Small intestine (tissue), 7 donors: Measurements from ENCODE around the gene HOXD11. TPM values are rescaled to one million over a fixed set of nuclear protein-coding genes. Genes with fewer than 3 reads are reported as not detected.
A peak's percentile ranks its signal among the peaks of the same experiment; 100 is the strongest.

Experiments used
- DNase-seq, 2 donors: peaks; one replicate each; pipeline versions ENCODE4 v3.0.0 to v3.0.0-alpha.2; 2013
- FAIRE-seq: peaks from 2 replicates; lab custom pipeline; 2012; peaks lifted over from hg19 to GRCh38; lab: Jason Lieb, UNC
- H3K27ac ChIP-seq, 3 donors: one replicate each; pipeline ENCODE4 v1.5.1; 2013; ENCODE audit warnings: low read length in 2 of 3, mild to moderate bottlenecking in 2 of 3, control low read depth in 1 of 3, inconsistent platforms in 1 of 3, low read depth in 1 of 3, moderate library complexity in 1 of 3
- H3K27me3 ChIP-seq, 3 donors: one replicate each; pipeline ENCODE4 v1.6.1; 2013; ENCODE audit warnings: low read length in 3 of 3, inconsistent platforms in 1 of 3; ENCODE audit not compliant: control insufficient read depth in 3 of 3, insufficient read depth in 3 of 3
- H3K36me3 ChIP-seq, 3 donors: one replicate each; pipeline ENCODE4 v1.6.1; 2013; ENCODE audit warnings: low read length in 3 of 3, inconsistent platforms in 1 of 3, low read depth in 1 of 3, mild to moderate bottlenecking in 1 of 3, moderate library complexity in 1 of 3; ENCODE audit not compliant: control insufficient read depth in 3 of 3, insufficient read depth in 2 of 3
- H3K4me1 ChIP-seq, 3 donors: one replicate each; pipeline ENCODE4 v1.6.1; 2013; ENCODE audit warnings: low read length in 2 of 3, inconsistent platforms in 1 of 3, low read depth in 1 of 3, mild to moderate bottlenecking in 1 of 3, moderate library complexity in 1 of 3; ENCODE audit not compliant: control insufficient read depth in 3 of 3, insufficient read depth in 2 of 3
- H3K4me3 ChIP-seq, 3 donors: one replicate each; pipeline ENCODE4 v1.5.1; 2013; ENCODE audit warnings: low read length in 3 of 3, control low read depth in 1 of 3, inconsistent platforms in 1 of 3, low read depth in 1 of 3, mild to moderate bottlenecking in 1 of 3, moderate library complexity in 1 of 3
- H3K9me3 ChIP-seq, 2 donors: one replicate each; pipeline ENCODE4 v1.6.1; 2013; ENCODE audit warnings: low read depth in 1 of 2, low read length in 1 of 2; ENCODE audit not compliant: control insufficient read depth in 2 of 2, insufficient read depth in 1 of 2
- WGBS, 3 donors: extraction: QIAGEN DNeasy Blood & Tissue Kit; methylation state at CpG; one replicate each; pipeline ENCODE4 v1.1.7; 2013; 5-methylcytosine and 5-hydroxymethylcytosine counted together
- polyA plus RNA-seq, 4 donors: library from polyadenylated mRNA; stranded (reverse) in 3 of 4; unstranded in 1 of 4; fragments of 200-250 nt in 3 of 4; fragments of 120-200 nt in 1 of 4; gene quantifications; one replicate each; pipeline versions ENCODE4 v1.2.1 to v1.2.3, GENCODE V29; 2013
- donor health status: healthy with polysubstance abuse.
- donor health status: control.
- donor health status: control.
- donor health status: Bipolar disorder and iron deficiency.
- donor health status: healthy.

HOXD11 gene
- polyA plus RNA-seq, 4 donors = not detected

GRCh38 chr2:176072292-176072669 is 34.8 kb upstream of the HOXD11 start:
- 27 to 29% (median 28%) methylated on average over 5 of the region's 5 CpGs for WGBS, 3 donors
- FAIRE-seq = no peak
- no peak overlapping the region for H3K4me3 ChIP-seq
- H3K9me3 ChIP-seq = peaks cover 0 to 8% of the 10 kb centered on the region in 2 donors
- peaks cover 0 to 9% (median 0%) of the 10 kb centered on the region in 3 donors for H3K4me1 ChIP-seq
- DNase-seq = no peak
- peaks cover 15 to 98% (median 70%) of the 10 kb centered on the region in 3 donors for H3K27me3 ChIP-seq
- no peak overlapping the region for H3K27ac ChIP-seq
- H3K36me3 ChIP-seq = no peaks in the 10 kb centered on the region

DNA sequence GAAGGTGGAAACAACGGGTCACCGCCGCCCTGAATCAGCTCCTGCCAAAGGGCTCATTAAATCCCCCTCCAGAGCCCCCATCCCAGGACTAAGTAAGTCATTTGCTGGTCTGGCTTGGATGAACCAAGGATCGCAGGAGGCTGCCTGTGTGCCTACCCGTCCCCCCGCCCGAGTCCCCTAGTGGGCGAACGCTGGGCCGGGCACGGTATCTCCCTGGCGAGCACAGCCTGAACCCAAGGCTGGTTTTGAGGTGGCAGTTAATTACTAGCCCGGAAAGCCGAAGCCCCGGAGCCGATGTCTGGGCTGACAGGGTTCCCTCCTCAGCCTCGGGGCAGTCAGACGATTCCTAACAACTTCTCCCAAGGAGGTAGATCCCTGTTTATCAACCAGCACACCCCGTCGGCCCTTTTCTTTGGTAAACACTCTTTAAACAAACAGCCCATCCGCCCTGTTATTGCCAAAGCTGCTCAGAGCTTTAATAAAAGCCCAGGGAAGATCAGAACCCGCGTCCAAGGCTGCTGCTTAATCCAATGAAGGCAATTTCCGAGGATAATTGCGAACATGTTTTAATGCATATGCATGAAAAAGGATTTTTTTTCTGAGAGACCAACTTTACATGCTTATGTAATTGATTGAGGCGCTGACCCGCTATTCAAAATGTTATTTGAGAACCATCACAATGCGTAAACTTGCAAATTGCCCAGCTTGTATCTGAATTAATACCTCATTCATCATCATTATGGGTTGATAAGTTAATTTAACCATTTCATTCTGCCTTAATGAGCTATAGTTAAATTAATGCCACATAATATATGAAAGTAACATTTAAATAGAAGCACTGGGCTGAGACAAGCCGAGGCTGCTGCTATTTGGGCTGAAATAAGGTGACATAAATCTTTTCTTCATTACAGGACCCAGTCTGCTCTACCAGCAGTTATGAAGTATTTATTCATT is 33.9 kb upstream of the HOXD11 start:
- FAIRE-seq (no peak), DNase-seq (no peak)
- Histone ChIP-seq H3K27me3 (peaks cover 15 to 90% (median 62%) of the 10 kb centered on the region in 3 donors), H3K27ac (no peak overlapping the region), H3K9me3 (peaks cover 0 to 8% of the 10 kb centered on the region in 2 donors), H3K4me3 (no peak overlapping the region), H3K4me1 (peaks cover 0 to 4% (median 0%) of the 10 kb centered on the region in 3 donors), H3K36me3 (no peaks in the 10 kb centered on the region)
- WGBS, 3 donors = 3 to 7% (median 5%) methylated on average over 29 of the region's 29 CpGs

DNA sequence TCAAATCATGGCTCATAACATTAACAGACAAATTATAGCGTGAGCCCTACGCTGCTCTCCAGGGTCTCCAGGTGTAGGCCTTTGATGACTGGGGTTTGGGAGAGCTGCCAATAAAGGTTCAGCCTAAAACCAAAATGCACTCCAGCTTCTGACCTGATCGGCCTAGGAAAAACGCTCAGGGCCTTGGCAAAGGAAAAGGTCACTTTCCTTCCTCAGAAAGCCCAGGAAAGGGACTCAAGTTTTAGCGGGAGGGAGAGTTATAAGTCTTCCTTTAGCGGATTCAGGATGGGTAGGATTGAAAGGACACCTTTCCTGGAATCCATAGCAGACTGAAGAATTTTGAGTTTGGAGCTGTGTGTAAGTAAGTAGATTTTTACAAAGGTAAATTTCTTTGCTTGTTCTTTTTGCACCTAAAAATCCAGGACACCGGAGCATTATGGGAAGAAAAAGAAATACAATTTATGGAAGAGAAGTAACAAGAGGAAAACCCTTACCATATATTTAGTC is 32.1 kb upstream of the HOXD11 start:
- DNase-seq = no peak
- no peak overlapping the region for H3K27ac ChIP-seq
- 17 to 21% (median 20%) methylated on average over 7 of the region's 7 CpGs for WGBS, 3 donors
- no peak for FAIRE-seq
- no peak overlapping the region for H3K4me3 ChIP-seq
- peaks cover 0 to 8% of the 10 kb centered on the region in 2 donors for H3K9me3 ChIP-seq
- no peaks in the 10 kb centered on the region for H3K36me3 ChIP-seq
- H3K4me1 ChIP-seq = no peaks in the 10 kb centered on the region
- peaks cover 15 to 90% (median 63%) of the 10 kb centered on the region in 3 donors for H3K27me3 ChIP-seq

DNA sequence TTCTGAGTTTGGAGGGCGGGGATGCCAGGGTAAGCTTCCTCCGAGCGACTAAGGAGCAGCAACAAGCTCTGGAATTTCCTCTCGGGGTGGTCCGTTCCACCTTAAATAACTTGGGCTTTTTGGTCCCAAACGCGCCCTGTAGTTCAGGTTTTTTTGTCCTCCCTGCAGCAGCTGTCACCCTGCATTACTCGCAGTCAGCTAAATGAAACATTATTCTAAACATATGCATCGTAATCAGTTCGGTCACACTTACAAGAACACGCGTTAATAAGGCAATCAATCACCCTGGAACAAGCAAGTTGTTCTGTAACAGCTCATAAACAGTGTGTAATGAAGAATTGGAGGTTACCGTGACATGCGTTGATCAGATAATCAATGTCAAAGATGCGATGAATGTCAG is 31.6 kb upstream of the HOXD11 start:
- H3K27ac ChIP-seq = no peak overlapping the region
- H3K36me3 ChIP-seq = no peaks in the 10 kb centered on the region
- no peak overlapping the region for H3K4me3 ChIP-seq
- peaks cover 15 to 88% (median 62%) of the 10 kb centered on the region in 3 donors for H3K27me3 ChIP-seq
- DNase-seq (no peak), FAIRE-seq (no peak)
- 8 to 14% (median 11%) methylated on average over 15 of the region's 15 CpGs for WGBS, 3 donors
- H3K9me3 ChIP-seq = peaks cover 0 to 8% of the 10 kb centered on the region in 2 donors
- peaks cover 0 to 4% (median 0%) of the 10 kb centered on the region in 3 donors for H3K4me1 ChIP-seq

GRCh38 chr2:176076063-176076462 is 31.0 kb upstream of the HOXD11 start:
- 13 to 26% (median 22%) methylated on average over 7 of the region's 7 CpGs for WGBS, 3 donors
- Histone ChIP-seq H3K9me3 (peaks cover 0 to 11% of the 10 kb centered on the region in 2 donors), H3K4me1 (peaks cover 0 to 4% (median 0%) of the 10 kb centered on the region in 3 donors), H3K4me3 (no peak overlapping the region), H3K27ac (no peak overlapping the region), H3K36me3 (no peaks in the 10 kb centered on the region), H3K27me3 (peaks cover 18 to 88% (median 62%) of the 10 kb centered on the region in 3 donors)
- DNase-seq = no peak
- FAIRE-seq = no peak

GRCh38 chr2:176076796-176077195 is 30.3 kb upstream of the HOXD11 start:
- H3K4me3 ChIP-seq = no peak overlapping the region
- FAIRE-seq (no peak), DNase-seq (no peak)
- peaks cover 0 to 4% (median 0%) of the 10 kb centered on the region in 3 donors for H3K4me1 ChIP-seq
- no peaks in the 10 kb centered on the region for H3K36me3 ChIP-seq
- 5 to 15% (median 9%) methylated on average over 2 of the region's 2 CpGs for WGBS, 3 donors
- peaks cover 15 to 88% (median 61%) of the 10 kb centered on the region in 3 donors for H3K27me3 ChIP-seq
- peaks cover 0 to 13% of the 10 kb centered on the region in 2 donors for H3K9me3 ChIP-seq
- H3K27ac ChIP-seq = no peak overlapping the region

- Histone ChIP-seq H3K4me3 (no peak overlapping the region), H3K9me3 (peaks cover 0 to 16% of the 10 kb centered on the region in 2 donors), H3K36me3 (no peaks in the 10 kb centered on the region), H3K27me3 (peaks cover 21 to 88% (median 66%) of the 10 kb centered on the region in 3 donors), H3K27ac (no peak overlapping the region), H3K4me1 (peaks cover 0 to 4% (median 0%) of the 10 kb centered on the region in 3 donors)
- DNase-seq (no peak), FAIRE-seq (no peak)
- 6 to 12% (median 10%) methylated on average over 25 of the region's 25 CpGs for WGBS, 3 donors
Observed at GRCh38 chr2:176078541-176079284, 28.4 kb upstream of the HOXD11 start.

GRCh38 chr2:176079285-176079830 is 27.7 kb upstream of the HOXD11 start:
- peak overlapping the region in 1 of 3 donors; percentile 40 for H3K4me3 ChIP-seq
- peaks cover 0 to 16% of the 10 kb centered on the region in 2 donors for H3K9me3 ChIP-seq
- FAIRE-seq (no peak), DNase-seq (no peak)
- no peak overlapping the region for H3K27ac ChIP-seq
- H3K36me3 ChIP-seq = no peaks in the 10 kb centered on the region
- peaks cover 0 to 4% (median 0%) of the 10 kb centered on the region in 3 donors for H3K4me1 ChIP-seq
- peaks cover 21 to 88% (median 69%) of the 10 kb centered on the region in 3 donors for H3K27me3 ChIP-seq
- WGBS, 3 donors = 6 to 12% (median 7%) methylated on average over 30 of the region's 30 CpGs
